Mesothelial cell of epicardium (in vitro differentiated cells): ENCODE data around the gene ZBTB8A. TPM values are rescaled to one million over a fixed set of nuclear protein-coding genes. Genes with fewer than 3 reads are reported as not detected.
A peak's percentile ranks its signal among the peaks of the same experiment; 100 is the strongest.

Experiments used
- DNase-seq, 2 experiments: peaks; one replicate each; pipeline ENCODE4 v3.0.0; 2021; ENCODE audit warnings: low spot score in 2 of 2; ENCODE audit not compliant: unreplicated experiment in 2 of 2
- H3K27ac Mint-ChIP-seq: 2 replicates; pipeline ENCODE4 v1.8.0; 2021; ENCODE audit warnings: mixed read lengths
- H3K27me3 Mint-ChIP-seq: 2 replicates; pipeline ENCODE4 v1.8.0; 2021; ENCODE audit warnings: low read depth, mixed read lengths
- H3K36me3 Mint-ChIP-seq: 2 replicates; pipeline ENCODE4 v1.8.0; 2021; ENCODE audit warnings: mixed read lengths
- H3K4me1 Mint-ChIP-seq: 2 replicates; pipeline ENCODE4 v1.8.0; 2021; ENCODE audit warnings: mixed read lengths
- H3K4me3 Mint-ChIP-seq: 2 replicates; pipeline ENCODE4 v1.8.0; 2021; ENCODE audit warnings: mild to moderate bottlenecking, moderate library complexity, mixed read lengths
- H3K9me3 Mint-ChIP-seq: 2 replicates; pipeline ENCODE4 v1.8.0; 2021; ENCODE audit warnings: mixed read lengths
- total RNA-seq: library from RNA; stranded (reverse); gene quantifications from 3 replicates; pipeline ENCODE4 v1.2.1, GENCODE V29; 2021
- TF ChIP-seq, protein P1 (sequence below): fragments of 200-600 bp; sonication (generic); IDR thresholded peaks from one replicate; pipeline ENCODE4 v1.5.0; 2021; ENCODE audit warnings: antibody characterized with exemption; ENCODE audit not compliant: unreplicated experiment

The ZBTB8A gene
- total RNA-seq, 1 donor from 2014 or later: 14.8 TPM

DNA sequence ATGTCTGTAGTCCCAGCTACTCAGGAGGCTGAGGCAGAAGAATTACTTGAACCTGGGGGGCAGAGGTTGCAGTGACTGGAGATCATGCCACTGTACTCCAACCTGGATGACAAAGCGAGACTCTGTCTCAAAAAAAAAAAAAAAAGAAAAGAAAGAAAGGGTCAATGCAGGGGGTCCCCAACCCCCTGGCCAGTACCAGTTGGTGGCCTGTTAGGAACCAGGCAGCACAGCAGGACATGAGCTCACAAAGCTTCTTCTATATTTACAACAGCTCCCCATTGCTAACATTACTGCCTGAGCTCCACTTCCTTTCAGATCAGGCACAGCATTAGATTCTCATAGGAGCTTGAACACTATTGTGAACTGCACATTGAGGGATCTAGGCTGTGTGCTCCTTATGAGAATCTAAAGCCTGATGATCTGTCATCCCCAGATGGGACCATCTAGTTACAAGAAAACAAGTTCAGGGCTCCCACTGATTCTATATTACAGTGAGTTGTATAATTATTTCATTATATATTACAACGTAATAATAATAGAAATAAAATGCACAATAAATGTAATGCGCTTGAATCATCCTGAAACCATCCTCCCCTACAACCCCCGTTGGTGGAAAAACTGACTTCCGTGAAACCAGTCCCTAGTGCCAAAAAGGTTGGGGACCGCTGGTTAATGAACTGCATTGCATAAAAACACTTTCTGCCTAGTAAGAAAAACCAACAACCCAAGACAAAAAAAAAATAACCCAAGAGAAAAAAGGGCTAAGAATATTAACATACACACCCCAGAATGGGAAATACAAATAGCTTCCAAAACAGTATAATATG, 108.3 kb downstream of the ZBTB8A start:
- peak overlapping the region; percentile 14 for H3K27ac Mint-ChIP-seq
- DNase-seq: no peak
- peaks cover 26% of the 10 kb centered on the region for H3K4me1 Mint-ChIP-seq
- H3K9me3 Mint-ChIP-seq: no peaks in the 10 kb centered on the region
- no peaks in the 10 kb centered on the region for H3K27me3 Mint-ChIP-seq
- TF ChIP-seq, protein P1, sequence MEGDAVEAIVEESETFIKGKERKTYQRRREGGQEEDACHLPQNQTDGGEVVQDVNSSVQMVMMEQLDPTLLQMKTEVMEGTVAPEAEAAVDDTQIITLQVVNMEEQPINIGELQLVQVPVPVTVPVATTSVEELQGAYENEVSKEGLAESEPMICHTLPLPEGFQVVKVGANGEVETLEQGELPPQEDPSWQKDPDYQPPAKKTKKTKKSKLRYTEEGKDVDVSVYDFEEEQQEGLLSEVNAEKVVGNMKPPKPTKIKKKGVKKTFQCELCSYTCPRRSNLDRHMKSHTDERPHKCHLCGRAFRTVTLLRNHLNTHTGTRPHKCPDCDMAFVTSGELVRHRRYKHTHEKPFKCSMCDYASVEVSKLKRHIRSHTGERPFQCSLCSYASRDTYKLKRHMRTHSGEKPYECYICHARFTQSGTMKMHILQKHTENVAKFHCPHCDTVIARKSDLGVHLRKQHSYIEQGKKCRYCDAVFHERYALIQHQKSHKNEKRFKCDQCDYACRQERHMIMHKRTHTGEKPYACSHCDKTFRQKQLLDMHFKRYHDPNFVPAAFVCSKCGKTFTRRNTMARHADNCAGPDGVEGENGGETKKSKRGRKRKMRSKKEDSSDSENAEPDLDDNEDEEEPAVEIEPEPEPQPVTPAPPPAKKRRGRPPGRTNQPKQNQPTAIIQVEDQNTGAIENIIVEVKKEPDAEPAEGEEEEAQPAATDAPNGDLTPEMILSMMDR: no peak
- peak overlapping the region; percentile 63 for H3K4me3 Mint-ChIP-seq
- peaks cover 2% of the 10 kb centered on the region for H3K36me3 Mint-ChIP-seq

DNA sequence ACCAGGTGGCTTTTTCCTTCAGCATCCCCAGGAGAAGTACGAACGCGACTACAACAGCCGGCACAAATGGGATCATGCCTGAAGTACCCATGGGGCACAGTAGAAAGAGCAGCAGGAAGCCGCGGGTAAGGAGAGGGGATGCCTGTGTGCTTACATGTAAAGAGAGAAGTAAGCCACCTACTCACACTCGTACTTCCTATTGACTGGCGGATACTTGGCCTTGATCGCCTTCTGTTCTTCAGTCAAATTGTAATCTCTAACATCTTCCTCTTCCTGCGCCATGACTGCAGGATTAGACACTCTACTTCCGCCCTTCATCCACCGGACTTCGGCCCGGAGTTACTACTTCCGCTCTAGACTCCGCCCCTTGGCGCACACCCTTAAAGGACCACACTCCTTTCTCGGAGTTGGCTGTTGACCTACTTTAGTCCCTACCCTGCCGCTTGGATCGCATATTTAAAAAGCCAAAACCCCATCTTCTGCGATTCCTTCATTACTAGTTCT, 111.1 kb downstream of the ZBTB8A start, which contains the start of gene ZBTB8OS:
Gene ZBTB8OS, minus strand, starts transcription at position 303 of the 504 bp plus-strand sequence. Its CDS starts 21 bp downstream, at position 282.
- H3K4me3 Mint-ChIP-seq: peak within 1 kb of the TSS; percentile 82
- H3K9me3 Mint-ChIP-seq: no peaks in the 10 kb centered on the region
- H3K27ac Mint-ChIP-seq: peak within 1 kb of the TSS; percentile 99
- TF ChIP-seq, protein P1: no peak
- H3K4me1 Mint-ChIP-seq: peaks cover 44% of the 10 kb centered on the region
- no peaks in the 10 kb centered on the region for H3K27me3 Mint-ChIP-seq
- H3K36me3 Mint-ChIP-seq: peaks cover 10% of the 10 kb centered on the region
- peak; percentile 68 to 80 for DNase-seq

- no peaks in the 10 kb centered on the region for H3K27me3 Mint-ChIP-seq
- peaks cover 14% of the 10 kb centered on the region for H3K36me3 Mint-ChIP-seq
- peak; percentile 97 to 99 for DNase-seq
- H3K27ac Mint-ChIP-seq: peak within 1 kb of the TSS; percentile 99
- peaks cover 50% of the 10 kb centered on the region for H3K4me1 Mint-ChIP-seq
- H3K9me3 Mint-ChIP-seq: no peaks in the 10 kb centered on the region
- H3K4me3 Mint-ChIP-seq: peak within 1 kb of the TSS; percentile 82
- TF ChIP-seq, protein P1: no peak
Observed at GRCh38 chr1:32650752-32651460, 111.7 kb downstream of the ZBTB8A start, which contains the start of gene RBBP4. Gene RBBP4, plus strand, starts transcription at chr1:32651208. Its CDS starts 99 bp downstream, at chr1:32651307.

DNA sequence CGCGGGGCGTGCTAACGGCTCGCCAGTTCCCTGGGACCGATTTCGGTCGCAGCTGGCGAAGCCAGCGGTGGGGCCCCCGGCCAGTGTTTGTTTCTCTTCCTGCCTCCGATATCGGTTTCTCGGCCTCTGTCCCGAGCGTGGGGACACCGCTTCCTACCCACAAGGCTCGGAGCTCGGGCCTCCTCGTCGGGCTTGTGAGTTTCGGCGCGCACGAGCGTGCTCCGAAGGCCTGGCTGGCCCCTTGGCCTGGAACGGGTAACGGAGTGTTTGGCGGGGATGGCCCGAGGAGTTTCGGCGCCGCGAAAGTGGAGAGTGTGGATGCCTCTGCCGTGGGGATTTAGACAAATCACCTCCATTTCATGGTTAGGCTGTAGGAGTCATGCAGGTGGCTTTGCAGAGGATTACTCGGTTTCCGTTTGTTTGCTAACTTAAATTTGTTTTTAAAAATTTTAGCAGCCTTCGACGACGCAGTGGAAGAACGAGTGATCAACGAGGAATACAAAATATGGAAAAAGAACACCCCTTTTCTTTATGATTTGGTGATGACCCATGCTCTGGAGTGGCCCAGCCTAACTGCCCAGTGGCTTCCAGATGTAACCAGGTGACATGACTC, 112.3 kb downstream of the ZBTB8A start:
- peak overlapping the region; percentile 99 for H3K27ac Mint-ChIP-seq
- TF ChIP-seq, protein P1: no peak
- peak overlapping the region; percentile 82 for H3K4me3 Mint-ChIP-seq
- no peaks in the 10 kb centered on the region for H3K9me3 Mint-ChIP-seq
- no peaks in the 10 kb centered on the region for H3K27me3 Mint-ChIP-seq
- peaks cover 50% of the 10 kb centered on the region for H3K4me1 Mint-ChIP-seq
- DNase-seq: no peak
- peaks cover 16% of the 10 kb centered on the region for H3K36me3 Mint-ChIP-seq

GRCh38 chr1:32652244-32652962, 113.2 kb downstream of the ZBTB8A start:
- DNase-seq: no peak
- Mint-ChIP-seq H3K36me3 (peaks cover 23% of the 10 kb centered on the region), H3K27ac (peak overlapping the region; percentile 99), H3K4me3 (peak overlapping the region; percentile 82), H3K27me3 (no peaks in the 10 kb centered on the region), H3K4me1 (peaks cover 52% of the 10 kb centered on the region), H3K9me3 (no peaks in the 10 kb centered on the region)
- TF ChIP-seq, protein P1: no peak
